HCT116 (cell line): ENCODE measurements around the gene GNS. TPM values are rescaled to one million over a fixed set of nuclear protein-coding genes. Genes with fewer than 3 reads are reported as not detected.

ENCODE experiments used
- ATAC-seq: fragments of 200-7000 bp; cut with Tn5 transposase; 2 replicates; pipeline ENCODE4 v1.9.1; 2020; ENCODE audit warnings: mild to moderate bottlenecking, moderate library complexity
- BruUV-seq: library from RNA; stranded (reverse); fragments of 400-500 nt; replicated peaks from 2 replicates; lab custom pipeline; 2021; lab: Mats Ljungman, UMichigan
- CTCF ChIA-PET: fragments of 300-600 bp; sonication (Branson Sonifier 250); formaldehyde crosslinking; loops from one replicate; lab custom pipeline; 2021; ENCODE audit warnings: antibody characterized with exemption; lab: Charles Lee
- POLR2A ChIA-PET: fragments of 300-600, 350-600 bp; sonication (Branson Sonifier 250); formaldehyde crosslinking; loops from one replicate; lab custom pipeline; 2021; ENCODE audit warnings: antibody characterized with exemption; lab: Charles Lee
- RAD21 ChIA-PET, 2 experiments: fragments of 300-600 bp; sonication (Branson Sonifier 250); formaldehyde crosslinking; loops; one replicate each; lab custom pipeline; 2023; ENCODE audit warnings: low total read pairs in 2 of 2; ENCODE audit not compliant: uncharacterized antibody in 2 of 2, unreplicated experiment in 2 of 2, low non-redundant PET in 1 of 2; lab: Charles Lee
- DNase-seq: peaks from one replicate; pipeline ENCODE4 v3.0.0-alpha.2; 2010; ENCODE audit warnings: low read depth, low spot score
- H2AFZ ChIP-seq: fragments of 200-600 bp; shearing (Covaris generic), sonication (generic); 2 replicates; pipeline ENCODE4 v1.6.1; 2017; ENCODE audit warnings: low read depth, mixed run types, mixed read lengths, antibody characterized with exemption, low read length; ENCODE audit not compliant: poor library complexity, severe bottlenecking
- H3K27ac ChIP-seq: 2 replicates; pipeline ENCODE4 v1.5.1; 2012; ENCODE audit warnings: low read depth, low read length
- H3K27me3 ChIP-seq: fragments of 200-600 bp; sonication (generic); 2 replicates; pipeline ENCODE4 v1.6.1; 2016; ENCODE audit warnings: mixed run types, low read length, mixed read lengths; ENCODE audit not compliant: insufficient read depth
- H3K36me3 ChIP-seq, 2 experiments: fragments of 200-500 bp in 1 of 2; fragments of 200-600 bp in 1 of 2; sonication (Bioruptor generic) in 1 of 2; sonication (generic) in 1 of 2; 2 replicates each; pipeline versions ENCODE4 v1.5.1 to v1.6.1; 2014 to 2016; ENCODE audit warnings: low read length in 2 of 2, inconsistent platforms in 1 of 2, mixed read lengths in 1 of 2, mixed run types in 1 of 2; ENCODE audit not compliant: insufficient read depth in 2 of 2, control insufficient read depth in 1 of 2
- H3K4me1 ChIP-seq, 2 experiments: fragments of 200-600 bp in 1 of 2; sonication (generic) in 1 of 2; 2 replicates each; pipeline versions ENCODE4 v1.5.1 to v1.6.1; 2012 to 2017; ENCODE audit warnings: low read length in 2 of 2, inconsistent platforms in 1 of 2, mild to moderate bottlenecking in 1 of 2, mixed read lengths in 1 of 2, mixed run types in 1 of 2, moderate library complexity in 1 of 2; ENCODE audit not compliant: insufficient read depth in 2 of 2, control insufficient read depth in 1 of 2
- H3K4me2 ChIP-seq: fragments of 200-600 bp; sonication (generic); 2 replicates; pipeline ENCODE4 v1.6.1; 2017; ENCODE audit warnings: mixed run types, low read length, mixed read lengths
- H3K4me3 ChIP-seq, 2 experiments: fragments of 200-600 bp in 1 of 2; sonication (generic) in 1 of 2; replicated peaks in 1 of 2; 2 replicates each; pipeline ENCODE4 v1.5.1; 2011 to 2016; ENCODE audit warnings: low read length in 2 of 2, control low read depth in 1 of 2, low read depth in 1 of 2, mild to moderate bottlenecking in 1 of 2, mixed read lengths in 1 of 2, mixed run types in 1 of 2
- H3K79me2 ChIP-seq: fragments of 200-600 bp; sonication (generic); 2 replicates; pipeline ENCODE4 v1.6.1; 2017; ENCODE audit warnings: mild to moderate bottlenecking, mixed run types, low read length, moderate library complexity, mixed read lengths; ENCODE audit not compliant: insufficient read depth
- H3K9ac ChIP-seq: fragments of 200-600 bp; sonication (generic); 2 replicates; pipeline ENCODE4 v1.6.1; 2016; ENCODE audit warnings: low read length, mixed read lengths
- H3K9me2 ChIP-seq: fragments of 200-600 bp; sonication (generic), shearing (Covaris generic); 2 replicates; pipeline ENCODE4 v1.6.1; 2017; ENCODE audit warnings: mixed run types, mild to moderate bottlenecking, moderate library complexity; ENCODE audit not compliant: insufficient read depth
- H3K9me3 ChIP-seq, 2 experiments: fragments of 200-500 bp in 1 of 2; fragments of 200-600 bp in 1 of 2; sonication (Bioruptor generic) in 1 of 2; sonication (generic) in 1 of 2; 2 replicates each; pipeline ENCODE4 v1.6.1; 2014 to 2017; ENCODE audit warnings: low read length in 2 of 2, mixed read lengths in 2 of 2, inconsistent platforms in 1 of 2, low read depth in 1 of 2, mild to moderate bottlenecking in 1 of 2, mixed run types in 1 of 2, moderate library complexity in 1 of 2; ENCODE audit not compliant: control insufficient read depth in 1 of 2, insufficient read depth in 1 of 2
- H4K20me1 ChIP-seq: fragments of 200-600 bp; sonication (generic), shearing (Covaris generic); 2 replicates; pipeline ENCODE4 v1.6.1; 2017; ENCODE audit warnings: mixed run types, mild to moderate bottlenecking, moderate library complexity; ENCODE audit not compliant: insufficient read depth
- EGR1 ChIP-seq: IDR thresholded peaks from 2 replicates; pipeline ENCODE4 v1.6.1; 2012; ENCODE audit warnings: low read depth
- RAD21 ChIP-seq: IDR thresholded peaks from 2 replicates; pipeline ENCODE4 v1.6.1; 2012; ENCODE audit warnings: low read depth, mild to moderate bottlenecking
- SP1 ChIP-seq: IDR thresholded peaks from 2 replicates; pipeline ENCODE4 v1.6.1; 2012; ENCODE audit warnings: low read depth
- ZNF274 ChIP-seq: fragments of 200-500 bp; sonication (Bioruptor generic); IDR thresholded peaks from 2 replicates; pipeline ENCODE4 v1.6.1; 2014; ENCODE audit warnings: mild to moderate bottlenecking, low read depth, low read length, inconsistent platforms
- intact Hi-C: fragments of 100-400 bp; cut with micrococcal nuclease; formaldehyde crosslinking; loops from 2 replicates; pipeline ENCODE4 v1.10.0; 2022
- total RNA-seq: library from RNA; stranded (reverse); gene quantifications from one replicate; pipeline ENCODE4 v1.2.1, GENCODE V29; 2021; ENCODE audit not compliant: unreplicated experiment
- TF ChIP-seq, protein P1 (sequence below): IDR thresholded peaks from 2 replicates; pipeline ENCODE4 v1.6.1; 2012
- TF ChIP-seq, protein P2 (sequence below): IDR thresholded peaks from 2 replicates; pipeline ENCODE4 v1.6.1; 2011; ENCODE audit warnings: mild to moderate bottlenecking, low read length, moderate library complexity; ENCODE audit not compliant: insufficient replicate concordance; ENCODE audit errors: extremely low read depth

Gene GNS
- total RNA-seq, 1 experiment from 2014 or later = 45.7 TPM

DNA sequence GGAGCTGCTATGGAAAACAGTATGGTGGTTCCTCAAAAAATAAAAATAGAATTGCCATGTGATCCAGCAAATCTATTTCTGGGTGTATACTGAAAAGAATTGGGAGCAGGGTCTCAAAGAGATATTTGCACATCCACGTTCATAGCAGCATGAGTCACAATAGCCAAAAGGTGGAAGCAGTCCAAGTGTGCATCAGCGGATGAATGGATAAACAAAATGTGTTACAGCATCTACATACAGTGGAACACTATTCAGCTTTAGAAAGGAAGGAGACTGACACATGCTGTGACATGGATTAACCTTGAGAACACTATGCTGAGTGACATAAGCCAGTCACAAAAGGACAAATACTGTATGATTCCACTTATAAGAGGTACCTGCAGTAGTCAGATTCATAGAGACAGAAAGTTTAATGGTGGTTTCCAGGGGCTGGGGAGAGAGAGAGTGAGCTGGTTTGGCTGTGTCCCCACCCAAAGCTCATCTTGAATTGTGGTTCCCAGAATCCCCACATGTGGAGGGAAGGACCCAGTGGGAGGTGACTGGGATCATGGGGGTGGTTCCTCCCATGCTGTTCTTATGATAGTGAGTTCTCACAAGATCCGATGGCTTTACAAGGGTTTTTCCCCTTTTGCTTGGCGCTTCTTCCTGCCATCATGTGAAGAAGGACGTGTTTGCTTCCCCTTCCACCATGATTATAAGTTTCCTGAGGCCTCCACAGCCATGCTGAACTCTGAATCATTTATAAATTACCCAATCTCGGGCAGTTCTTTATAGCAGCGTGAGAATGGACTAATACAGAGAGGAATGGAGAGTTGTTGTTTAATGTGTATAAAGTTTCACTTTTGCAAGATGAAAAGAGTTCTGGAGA is 47.6 kb upstream of the GNS start:
- Histone ChIP-seq H3K79me2 (peaks cover 40% of the 10 kb centered on the region), H3K9me3 (no peaks in the 10 kb centered on the region), H3K9ac (no peak overlapping the region), H3K4me2 (no peak overlapping the region), H3K4me3 (no peak overlapping the region), H3K36me3 (no peaks in the 10 kb centered on the region), H2AFZ (no peak overlapping the region), H3K9me2 (no peaks in the 10 kb centered on the region), H3K4me1 (peaks cover 0 to 25% of the 10 kb centered on the region in 2 experiments; a peak in 2 of 4 replicates), H4K20me1 (peaks cover 11% of the 10 kb centered on the region; the same call in 1 of the 2 replicates), H3K27me3 (no peaks in the 10 kb centered on the region), H3K27ac (no peak overlapping the region)
- ChIA-PET CTCF (interaction anchor here (1.0 to 2.2 kb wide), 2 partner anchors 11 kb away, joined by 5 to 6 read pairs; no protein-coding TSS in a partner anchor), RAD21 (no interaction called here), POLR2A (no interaction called here)
- DNase-seq = no peak
- no TSS peak for BruUV-seq
- no peak for ATAC-seq
- intact Hi-C loops = no loop called here
- TF ChIP-seq RAD21 = no peak
- TF ChIP-seq SP1 = no peak
- TF ChIP-seq EGR1 = no peak
- TF ChIP-seq, protein P1, sequence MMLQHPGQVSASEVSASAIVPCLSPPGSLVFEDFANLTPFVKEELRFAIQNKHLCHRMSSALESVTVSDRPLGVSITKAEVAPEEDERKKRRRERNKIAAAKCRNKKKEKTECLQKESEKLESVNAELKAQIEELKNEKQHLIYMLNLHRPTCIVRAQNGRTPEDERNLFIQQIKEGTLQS = no peak

DNA sequence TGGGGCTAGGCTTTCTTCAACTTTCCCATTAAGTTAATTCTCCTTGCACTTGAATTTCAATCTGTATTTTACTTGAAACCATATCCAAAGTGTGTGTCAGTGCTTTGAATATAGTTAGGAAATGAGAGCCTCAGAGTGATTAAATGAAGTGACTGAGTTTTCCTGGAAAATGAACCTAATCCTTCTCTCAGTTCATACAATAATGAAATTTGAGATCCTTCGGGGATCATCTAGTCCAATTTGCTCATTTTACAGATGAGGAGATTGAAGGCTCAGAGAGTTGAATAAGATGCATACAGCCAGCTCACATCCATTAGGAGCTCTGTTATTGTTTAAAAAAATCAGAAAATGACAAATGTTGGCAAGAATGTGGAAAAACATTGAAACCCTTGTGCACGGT is 47.0 kb upstream of the GNS start:
- Histone ChIP-seq H3K27ac (no peak overlapping the region), H3K4me3 (no peak overlapping the region), H3K27me3 (no peaks in the 10 kb centered on the region), H2AFZ (no peak overlapping the region), H3K4me2 (no peak overlapping the region), H4K20me1 (peaks cover 14% of the 10 kb centered on the region; the same call in 1 of the 2 replicates), H3K9ac (no peak overlapping the region), H3K9me2 (no peaks in the 10 kb centered on the region), H3K79me2 (peaks cover 38% of the 10 kb centered on the region), H3K9me3 (no peaks in the 10 kb centered on the region), H3K4me1 (peaks cover 0 to 26% of the 10 kb centered on the region in 2 experiments; a peak in 2 of 4 replicates)
- POLR2A ChIA-PET = no interaction called here
- RAD21 ChIA-PET = no interaction called here
- ATAC-seq (no peak), DNase-seq (no peak)
- intact Hi-C loops = no loop called here
- TF ChIP-seq ZNF274 = no peak
- TF ChIP-seq, protein P2, sequence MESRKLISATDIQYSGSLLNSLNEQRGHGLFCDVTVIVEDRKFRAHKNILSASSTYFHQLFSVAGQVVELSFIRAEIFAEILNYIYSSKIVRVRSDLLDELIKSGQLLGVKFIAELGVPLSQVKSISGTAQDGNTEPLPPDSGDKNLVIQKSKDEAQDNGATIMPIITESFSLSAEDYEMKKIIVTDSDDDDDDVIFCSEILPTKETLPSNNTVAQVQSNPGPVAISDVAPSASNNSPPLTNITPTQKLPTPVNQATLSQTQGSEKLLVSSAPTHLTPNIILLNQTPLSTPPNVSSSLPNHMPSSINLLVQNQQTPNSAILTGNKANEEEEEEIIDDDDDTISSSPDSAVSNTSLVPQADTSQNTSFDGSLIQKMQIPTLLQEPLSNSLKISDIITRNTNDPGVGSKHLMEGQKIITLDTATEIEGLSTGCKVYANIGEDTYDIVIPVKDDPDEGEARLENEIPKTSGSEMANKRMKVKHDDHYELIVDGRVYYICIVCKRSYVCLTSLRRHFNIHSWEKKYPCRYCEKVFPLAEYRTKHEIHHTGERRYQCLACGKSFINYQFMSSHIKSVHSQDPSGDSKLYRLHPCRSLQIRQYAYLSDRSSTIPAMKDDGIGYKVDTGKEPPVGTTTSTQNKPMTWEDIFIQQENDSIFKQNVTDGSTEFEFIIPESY = no peak
- TF ChIP-seq, all 23 proteins: peak for 0
- no TSS peak for BruUV-seq
- CTCF ChIA-PET = interaction anchor here (2.2 kb wide), 1 partner anchor 10 kb away, joined by 6 read pairs; no protein-coding TSS in a partner anchor
- no peaks in the 10 kb centered on the region for H3K36me3 ChIP-seq
